Trophoblast cell (in vitro differentiated cells and primary cell): Measurements from ENCODE around the gene CATSPER1.

ENCODE experiments used
- DNase-seq, 2 donors: peaks; one replicate each; pipeline ENCODE4 v3.0.0-alpha.2; 2016
- H2AFZ ChIP-seq: 2 replicates; pipeline ENCODE4 v1.6.1; 2013; ENCODE audit warnings: low read length, moderate library complexity, mild to moderate bottlenecking; ENCODE audit not compliant: insufficient read depth, poor library complexity
- H2AK5ac ChIP-seq: 2 replicates; pipeline ENCODE4 v1.6.1; 2013; ENCODE audit warnings: mild to moderate bottlenecking, low read length
- H2BK120ac ChIP-seq: 2 replicates; pipeline ENCODE4 v1.6.1; 2013; ENCODE audit warnings: low read length, mild to moderate bottlenecking, moderate library complexity; ENCODE audit not compliant: insufficient read depth, poor library complexity
- H2BK12ac ChIP-seq: 2 replicates; pipeline ENCODE4 v1.6.1; 2013; ENCODE audit warnings: mild to moderate bottlenecking, low read length, moderate library complexity
- H2BK5ac ChIP-seq: 2 replicates; pipeline ENCODE4 v1.6.1; 2013; ENCODE audit warnings: low read length, low read depth, moderate library complexity, mild to moderate bottlenecking; ENCODE audit not compliant: poor library complexity
- H3K14ac ChIP-seq: 2 replicates; pipeline ENCODE4 v1.6.1; 2013; ENCODE audit warnings: mild to moderate bottlenecking, low read length
- H3K18ac ChIP-seq: 2 replicates; pipeline ENCODE4 v1.6.1; 2013; ENCODE audit warnings: mild to moderate bottlenecking, low read length
- H3K23ac ChIP-seq: 2 replicates; pipeline ENCODE4 v1.6.1; 2013; ENCODE audit warnings: low read length
- H3K27ac ChIP-seq: 2 replicates; pipeline ENCODE4 v1.5.1; 2013; ENCODE audit warnings: low read depth, mild to moderate bottlenecking, inconsistent platforms, low read length, moderate library complexity
- H3K27me3 ChIP-seq: 2 replicates; pipeline ENCODE4 v1.6.1; 2013; ENCODE audit warnings: inconsistent platforms, mild to moderate bottlenecking, low read length, moderate library complexity; ENCODE audit not compliant: insufficient read depth
- H3K36me3 ChIP-seq, 2 experiments: 1 replicate in 1 of 2; 2 replicates in 1 of 2; pipeline ENCODE4 v1.6.1; 2013; ENCODE audit warnings: low read length in 2 of 2, mild to moderate bottlenecking in 2 of 2, moderate library complexity in 1 of 2; ENCODE audit not compliant: insufficient read depth in 2 of 2, control insufficient read depth in 1 of 2
- H3K4ac ChIP-seq: 2 replicates; pipeline ENCODE4 v1.6.1; 2013; ENCODE audit warnings: low read depth, mild to moderate bottlenecking, low read length, moderate library complexity
- H3K4me1 ChIP-seq, 2 experiments: 1 replicate in 1 of 2; 2 replicates in 1 of 2; pipeline ENCODE4 v1.6.1; 2013; ENCODE audit warnings: low read length in 2 of 2, mild to moderate bottlenecking in 2 of 2, moderate library complexity in 1 of 2; ENCODE audit not compliant: insufficient read depth in 2 of 2, control insufficient read depth in 1 of 2
- H3K4me2 ChIP-seq: 2 replicates; pipeline ENCODE4 v1.6.1; 2013; ENCODE audit warnings: inconsistent platforms, mild to moderate bottlenecking, low read length, moderate library complexity
- H3K4me3 ChIP-seq: 2 replicates; pipeline ENCODE4 v1.5.1; 2013; ENCODE audit warnings: mild to moderate bottlenecking, low read depth, low read length, inconsistent platforms
- H3K79me1 ChIP-seq: one replicate; pipeline ENCODE4 v1.6.1; 2013; ENCODE audit warnings: low read length
- H3K79me2 ChIP-seq: 2 replicates; pipeline ENCODE4 v1.6.1; 2013; ENCODE audit warnings: low read length, mild to moderate bottlenecking; ENCODE audit not compliant: control insufficient read depth, insufficient read depth, poor library complexity
- H3K9ac ChIP-seq: 2 replicates; pipeline ENCODE4 v1.6.1; 2013; ENCODE audit warnings: mild to moderate bottlenecking, low read length
- H3K9me3 ChIP-seq: 2 replicates; pipeline ENCODE4 v1.6.1; 2013; ENCODE audit warnings: low read depth, mild to moderate bottlenecking, control low read depth, inconsistent platforms, low read length; ENCODE audit not compliant: insufficient read depth
- H4K12ac ChIP-seq: 2 replicates; pipeline ENCODE4 v1.6.1; 2013; ENCODE audit warnings: low read depth, mild to moderate bottlenecking, low read length, moderate library complexity
- H4K8ac ChIP-seq: 2 replicates; pipeline ENCODE4 v1.6.1; 2013; ENCODE audit warnings: low read depth, mild to moderate bottlenecking, low read length, moderate library complexity
- H4K91ac ChIP-seq: one replicate; pipeline ENCODE4 v1.6.1; 2013; ENCODE audit warnings: low read depth, mild to moderate bottlenecking, low read length, moderate library complexity
- WGBS: extraction: QIAGEN DNeasy Blood & Tissue Kit; methylation state at CpG from one replicate; pipeline ENCODE4 v1.1.7; 2013; ENCODE audit warnings: missing lambda C conversion rate; ENCODE audit not compliant: insufficient read length, insufficient coverage; ENCODE audit errors: extremely low coverage; 5-methylcytosine and 5-hydroxymethylcytosine counted together

CATSPER1 gene

GRCh38 chr11:66064571-66064970, 38.3 kb upstream of the CATSPER1 start:
- Histone ChIP-seq H2AFZ (no peak overlapping the region), H3K4ac (no peak overlapping the region), H3K14ac (no peak overlapping the region), H3K9me3 (peaks cover 3% of the 10 kb centered on the region), H4K8ac (no peak overlapping the region), H3K18ac (no peak overlapping the region), H2AK5ac (no peak overlapping the region), H3K4me1 (peaks cover 3% of the 10 kb centered on the region in 2 experiments), H4K12ac (no peak overlapping the region), H3K27ac (no peak overlapping the region), H4K91ac (no peak overlapping the region), H3K4me2 (no peak overlapping the region), H3K79me1 (peaks cover 3% of the 10 kb centered on the region), H3K27me3 (no peaks in the 10 kb centered on the region), H2BK12ac (no peak overlapping the region), H3K23ac (no peak overlapping the region), H2BK5ac (no peak overlapping the region), H3K9ac (no peak overlapping the region), H3K36me3 (peaks cover 54 to 75% of the 10 kb centered on the region in 2 experiments), H3K4me3 (no peak overlapping the region), H2BK120ac (no peak overlapping the region), H3K79me2 (peaks cover under 1% of the 10 kb centered on the region)
- no peak for DNase-seq
- no CpG with 5 or more reads among the region's 1 CpG for WGBS

DNA sequence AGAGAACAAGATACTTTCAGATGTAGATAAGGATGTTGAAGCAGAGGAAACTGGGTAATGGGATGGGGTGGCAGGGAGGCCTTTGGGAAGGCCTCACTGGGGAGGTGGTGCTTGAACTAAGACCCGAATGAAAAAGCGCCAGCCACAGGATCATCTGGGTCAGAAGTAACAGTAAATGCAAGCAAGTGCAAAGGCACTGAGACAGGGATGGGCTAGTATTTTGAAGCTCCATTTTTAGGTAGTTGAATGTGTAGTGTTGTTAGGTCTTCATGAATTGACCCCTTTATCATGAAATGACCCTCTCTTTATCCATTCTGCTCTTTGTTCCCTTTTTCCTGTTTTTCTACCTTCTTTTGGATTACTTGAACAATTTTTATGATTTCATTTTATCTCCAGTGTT, 37.6 kb upstream of the CATSPER1 start:
- H3K4ac ChIP-seq: no peak overlapping the region
- no peak overlapping the region for H3K23ac ChIP-seq
- H3K14ac ChIP-seq: no peak overlapping the region
- H3K4me2 ChIP-seq: no peak overlapping the region
- H3K79me1 ChIP-seq: no peaks in the 10 kb centered on the region
- H2AFZ ChIP-seq: no peak overlapping the region
- H2BK12ac ChIP-seq: no peak overlapping the region
- no peaks in the 10 kb centered on the region for H3K79me2 ChIP-seq
- H4K91ac ChIP-seq: no peak overlapping the region
- H3K27ac ChIP-seq: no peak overlapping the region
- no CpG with 5 or more reads among the region's 2 CpGs for WGBS
- peaks cover 3% of the 10 kb centered on the region for H3K9me3 ChIP-seq
- H3K4me3 ChIP-seq: no peak overlapping the region
- no peaks in the 10 kb centered on the region for H3K27me3 ChIP-seq
- peaks cover 57 to 78% of the 10 kb centered on the region in 2 experiments for H3K36me3 ChIP-seq
- no peak overlapping the region for H2BK5ac ChIP-seq
- no peak overlapping the region for H2BK120ac ChIP-seq
- H4K8ac ChIP-seq: no peak overlapping the region
- DNase-seq: no peak
- H3K18ac ChIP-seq: no peak overlapping the region
- H4K12ac ChIP-seq: no peak overlapping the region
- no peak overlapping the region for H3K9ac ChIP-seq
- H2AK5ac ChIP-seq: no peak overlapping the region
- no peaks in the 10 kb centered on the region for H3K4me1 ChIP-seq

GRCh38 chr11:66062408-66062807, 36.1 kb upstream of the CATSPER1 start:
- Histone ChIP-seq H4K8ac (no peak overlapping the region), H3K4me2 (no peak overlapping the region), H3K9me3 (peaks cover 3% of the 10 kb centered on the region), H2BK120ac (no peak overlapping the region), H2AFZ (no peak overlapping the region), H3K79me2 (no peaks in the 10 kb centered on the region), H3K18ac (no peak overlapping the region), H2AK5ac (no peak overlapping the region), H3K23ac (no peak overlapping the region), H2BK5ac (no peak overlapping the region), H3K4ac (no peak overlapping the region), H3K9ac (no peak overlapping the region), H3K36me3 (peaks cover 56 to 76% of the 10 kb centered on the region in 2 experiments), H3K79me1 (no peaks in the 10 kb centered on the region), H2BK12ac (no peak overlapping the region), H3K27ac (no peak overlapping the region), H3K27me3 (no peaks in the 10 kb centered on the region), H4K12ac (no peak overlapping the region), H4K91ac (no peak overlapping the region), H3K14ac (no peak overlapping the region), H3K4me3 (no peak overlapping the region), H3K4me1 (no peaks in the 10 kb centered on the region)
- no CpG with 5 or more reads among the region's 2 CpGs for WGBS
- DNase-seq: no peak

- DNase-seq: no peak
- no peak overlapping the region for H3K9ac ChIP-seq
- no peak overlapping the region for H4K91ac ChIP-seq
- H4K8ac ChIP-seq: no peak overlapping the region
- H2BK120ac ChIP-seq: no peak overlapping the region
- no peak overlapping the region for H3K4ac ChIP-seq
- no peaks in the 10 kb centered on the region for H3K79me1 ChIP-seq
- H3K4me2 ChIP-seq: no peak overlapping the region
- no peaks in the 10 kb centered on the region for H3K27me3 ChIP-seq
- no peaks in the 10 kb centered on the region for H3K79me2 ChIP-seq
- WGBS: no CpG with 5 or more reads among the region's 6 CpGs
- no peak overlapping the region for H2BK5ac ChIP-seq
- H3K4me1 ChIP-seq: no peaks in the 10 kb centered on the region
- no peak overlapping the region for H3K23ac ChIP-seq
- no peak overlapping the region for H2AFZ ChIP-seq
- H3K4me3 ChIP-seq: no peak overlapping the region
- H4K12ac ChIP-seq: no peak overlapping the region
- H3K9me3 ChIP-seq: peaks cover 3% of the 10 kb centered on the region
- H3K27ac ChIP-seq: no peak overlapping the region
- H2AK5ac ChIP-seq: no peak overlapping the region
- no peak overlapping the region for H3K18ac ChIP-seq
- no peak overlapping the region for H3K14ac ChIP-seq
- H2BK12ac ChIP-seq: no peak overlapping the region
- H3K36me3 ChIP-seq: peaks cover 60 to 75% of the 10 kb centered on the region in 2 experiments
Observed at GRCh38 chr11:66061268-66061667, 35.0 kb upstream of the CATSPER1 start.
